CD8-positive, alpha-beta memory T cell (primary cell): ENCODE measurements around the gene ABHD17C. TPM values are rescaled to one million over a fixed set of nuclear protein-coding genes. Genes with fewer than 3 reads are reported as not detected.
A peak's percentile ranks its signal among the peaks of the same experiment; 100 is the strongest.

Experiments
- CTCF ChIA-PET: fragments of 350-600 bp; sonication (Branson Sonifier 250); formaldehyde crosslinking; loops from one replicate; lab custom pipeline; 2021; ENCODE audit warnings: antibody characterized with exemption; lab: Charles Lee
- POLR2A ChIA-PET: fragments of 350-600 bp; sonication (Branson Sonifier 250); formaldehyde crosslinking; loops from one replicate; lab custom pipeline; 2021; ENCODE audit warnings: antibody characterized with exemption; lab: Charles Lee
- DNase-seq, 5 donors: peaks; one replicate each; pipeline versions ENCODE4 v3.0.0 to v3.0.0-alpha.2; 2020 to 2022; ENCODE audit warnings: mixed read lengths in 1 of 5
- H3K27ac ChIP-seq: one replicate; pipeline ENCODE4 v1.7.0; 2013; ENCODE audit warnings: low read depth, mild to moderate bottlenecking, low read length, moderate library complexity
- H3K27me3 ChIP-seq: 2 replicates; pipeline ENCODE4 v1.7.0; 2013; ENCODE audit warnings: low read length, mild to moderate bottlenecking; ENCODE audit not compliant: insufficient read depth, poor library complexity, severe bottlenecking
- H3K36me3 ChIP-seq: 2 replicates; pipeline ENCODE4 v1.7.0; 2013; ENCODE audit warnings: mild to moderate bottlenecking, low read length, moderate library complexity; ENCODE audit not compliant: insufficient read depth
- H3K4me1 ChIP-seq: 2 replicates; pipeline ENCODE4 v1.7.0; 2013; ENCODE audit warnings: mild to moderate bottlenecking, low read length, moderate library complexity; ENCODE audit not compliant: insufficient read depth
- H3K4me3 ChIP-seq: 2 replicates; pipeline ENCODE4 v1.7.0; 2013; ENCODE audit warnings: mild to moderate bottlenecking, low read length
- H3K9me3 ChIP-seq: 2 replicates; pipeline ENCODE4 v1.7.0; 2013; ENCODE audit warnings: mild to moderate bottlenecking, low read length
- H3K27ac Mint-ChIP-seq, 8 donors: one replicate each; pipeline ENCODE4 v1.8.0; 2020 to 2021; ENCODE audit warnings: mixed read lengths in 8 of 8, mild to moderate bottlenecking in 6 of 8, inconsistent platforms in 3 of 8, moderate library complexity in 3 of 8
- H3K27me3 Mint-ChIP-seq, 2 donors: one replicate each; pipeline ENCODE4 v1.8.0; 2020 to 2021; ENCODE audit warnings: mixed read lengths in 2 of 2, mild to moderate bottlenecking in 1 of 2, moderate library complexity in 1 of 2
- H3K36me3 Mint-ChIP-seq, 3 donors: one replicate each; pipeline ENCODE4 v1.8.0; 2020 to 2021; ENCODE audit warnings: mixed read lengths in 3 of 3, inconsistent platforms in 1 of 3, mild to moderate bottlenecking in 1 of 3
- H3K4me1 Mint-ChIP-seq, 3 donors: one replicate each; pipeline ENCODE4 v1.8.0; 2020 to 2021; ENCODE audit warnings: mixed read lengths in 3 of 3, inconsistent platforms in 1 of 3, mild to moderate bottlenecking in 1 of 3
- H3K4me3 Mint-ChIP-seq, 7 donors: one replicate each; pipeline ENCODE4 v1.8.0; 2020 to 2021; ENCODE audit warnings: mixed read lengths in 7 of 7, mild to moderate bottlenecking in 6 of 7, moderate library complexity in 4 of 7, inconsistent platforms in 2 of 7
- H3K9me3 Mint-ChIP-seq, 5 donors: one replicate each; pipeline ENCODE4 v1.8.0; 2020 to 2022; ENCODE audit warnings: mixed read lengths in 5 of 5, mild to moderate bottlenecking in 3 of 5, moderate library complexity in 2 of 5, inconsistent platforms in 1 of 5
- polyA plus RNA-seq: library from polyadenylated mRNA; unstranded; fragments of 300-500 nt; fragmentation: Illumina TruSeq; gene quantifications from one replicate; pipeline ENCODE4 v1.2.3, GENCODE V29; 2021
- total RNA-seq, 2 experiments: library from RNA; stranded (reverse); gene quantifications; one replicate each; pipeline ENCODE4 v1.2.3, GENCODE V29; 2021

ABHD17C gene
- total and polyA plus RNA-seq, 3 experiments from 2014 or later, result 3.1 to 6.3 (median 5.6) TPM

DNA sequence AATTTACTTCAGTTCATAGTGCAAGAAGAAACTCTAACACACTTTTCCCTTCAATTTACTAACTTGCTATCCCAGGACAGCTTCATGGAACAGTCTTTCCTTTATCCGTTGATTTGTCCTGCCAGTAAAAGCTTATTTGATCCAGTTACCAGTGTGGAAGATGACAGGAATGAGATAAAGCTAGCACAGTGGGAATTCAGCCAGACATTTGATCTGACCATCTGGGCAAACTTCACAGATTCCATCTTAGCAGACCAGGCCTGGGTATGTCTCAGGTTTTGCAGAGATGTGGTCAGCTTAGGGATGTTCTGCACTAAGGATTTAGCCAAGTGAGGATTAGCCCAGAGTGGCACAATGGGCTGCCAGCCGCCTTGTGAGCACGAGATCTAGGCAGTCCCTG, 103.8 kb downstream of the ABHD17C start:
- H3K4me3 Mint-ChIP-seq, result no peak overlapping the region
- no peak for DNase-seq
- CTCF ChIA-PET, result no interaction called here

DNA sequence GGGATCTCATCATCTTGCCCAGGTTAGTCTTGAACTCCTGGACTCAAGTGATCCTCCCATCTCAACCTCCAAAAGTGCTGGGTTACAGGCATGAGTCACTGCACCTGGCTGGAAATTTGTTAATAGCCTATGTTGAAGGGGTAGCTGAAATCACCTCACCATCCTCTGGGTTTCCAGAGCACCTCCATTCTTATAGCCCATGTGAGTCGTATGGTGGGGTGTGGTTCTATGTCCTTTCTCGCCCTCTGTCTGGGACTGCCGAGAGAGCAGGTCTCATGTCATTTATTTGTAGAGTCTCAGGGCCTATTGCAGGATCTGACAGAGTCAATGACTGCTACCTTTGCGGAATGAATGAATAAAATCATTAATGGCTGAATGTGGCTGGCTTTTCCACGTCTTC, 105.0 kb downstream of the ABHD17C start:
- Mint-ChIP-seq H3K4me1 (peaks cover 3 to 20% (median 16%) of the 10 kb centered on the region in 3 donors), H3K4me3 (no peak overlapping the region), H3K27me3 (peaks cover 12 to 18% of the 10 kb centered on the region in 2 donors), H3K9me3 (no peaks in the 10 kb centered on the region), H3K36me3 (no peaks in the 10 kb centered on the region), H3K27ac (no peak overlapping the region)
- H3K9me3 ChIP-seq, result no peaks in the 10 kb centered on the region
- H3K27me3 ChIP-seq, result no peaks in the 10 kb centered on the region
- no peak overlapping the region for H3K4me3 ChIP-seq
- no peaks in the 10 kb centered on the region for H3K36me3 ChIP-seq
- H3K4me1 ChIP-seq, result peaks cover 13% of the 10 kb centered on the region
- DNase-seq, result no peak
- no peak overlapping the region for H3K27ac ChIP-seq
- POLR2A ChIA-PET, result no interaction called here
- CTCF ChIA-PET, result no interaction called here

More for the DNA sequence above, 103.8 kb downstream of the ABHD17C start:
- POLR2A ChIA-PET, result no interaction called here
- no peaks in the 10 kb centered on the region for H3K36me3 Mint-ChIP-seq
- no peak overlapping the region for H3K27ac Mint-ChIP-seq
- Histone ChIP-seq H3K4me3 (no peak overlapping the region), H3K27ac (no peak overlapping the region), H3K4me1 (peaks cover 6% of the 10 kb centered on the region), H3K27me3 (no peaks in the 10 kb centered on the region), H3K9me3 (no peaks in the 10 kb centered on the region), H3K36me3 (no peaks in the 10 kb centered on the region)
- H3K4me1 Mint-ChIP-seq, result peaks cover 0 to 8% (median 5%) of the 10 kb centered on the region in 3 donors
- H3K27me3 Mint-ChIP-seq, result peaks cover 11 to 23% of the 10 kb centered on the region in 2 donors
- H3K9me3 Mint-ChIP-seq, result no peaks in the 10 kb centered on the region

DNA sequence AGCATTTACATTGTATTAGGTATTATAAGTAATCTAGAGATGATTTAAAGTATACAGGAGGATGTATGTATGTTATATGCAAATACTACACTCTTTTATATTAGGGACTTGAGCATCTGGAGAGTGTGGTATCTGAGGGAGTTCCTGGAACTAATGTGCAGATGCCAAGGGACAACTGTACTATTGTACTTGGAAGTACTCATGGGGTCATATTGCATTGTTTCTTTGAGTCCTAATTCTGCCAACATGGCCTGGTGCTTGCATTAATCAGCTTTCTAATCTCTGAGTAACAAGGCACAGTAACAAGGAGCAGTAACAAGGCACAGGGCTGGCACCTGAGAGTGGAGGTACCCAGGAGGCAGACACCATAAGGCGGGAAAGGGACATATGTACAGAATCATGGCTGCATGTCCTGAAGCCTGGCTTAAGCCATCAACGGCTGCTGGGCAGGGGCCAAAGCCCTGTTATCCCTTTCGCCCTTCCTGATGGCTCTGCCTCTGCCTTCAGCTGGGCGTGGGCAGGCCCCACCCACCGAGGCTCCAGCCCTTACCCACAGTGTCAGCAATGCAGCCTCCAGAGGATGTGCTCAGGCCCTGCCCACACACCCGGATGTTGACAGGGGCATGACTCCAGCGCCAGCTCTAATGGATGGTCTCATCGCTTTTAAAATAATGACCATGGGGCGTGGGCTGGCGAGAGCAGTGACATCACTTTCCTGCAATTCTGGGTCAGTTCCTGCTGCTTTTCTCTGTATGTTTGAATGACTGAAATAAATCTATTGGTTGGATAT, 107.0 kb downstream of the ABHD17C start:
- Histone ChIP-seq H3K27me3 (no peaks in the 10 kb centered on the region), H3K27ac (no peak overlapping the region), H3K9me3 (no peaks in the 10 kb centered on the region), H3K36me3 (no peaks in the 10 kb centered on the region), H3K4me3 (no peak overlapping the region), H3K4me1 (peaks cover 13% of the 10 kb centered on the region)
- no peak for DNase-seq
- Mint-ChIP-seq H3K27ac (no peak overlapping the region), H3K4me3 (no peak overlapping the region), H3K27me3 (peaks cover 7 to 8% of the 10 kb centered on the region in 2 donors), H3K9me3 (no peaks in the 10 kb centered on the region), H3K4me1 (peaks cover 5 to 28% (median 19%) of the 10 kb centered on the region in 3 donors), H3K36me3 (no peaks in the 10 kb centered on the region)
- ChIA-PET CTCF (no interaction called here), POLR2A (no interaction called here)

DNA sequence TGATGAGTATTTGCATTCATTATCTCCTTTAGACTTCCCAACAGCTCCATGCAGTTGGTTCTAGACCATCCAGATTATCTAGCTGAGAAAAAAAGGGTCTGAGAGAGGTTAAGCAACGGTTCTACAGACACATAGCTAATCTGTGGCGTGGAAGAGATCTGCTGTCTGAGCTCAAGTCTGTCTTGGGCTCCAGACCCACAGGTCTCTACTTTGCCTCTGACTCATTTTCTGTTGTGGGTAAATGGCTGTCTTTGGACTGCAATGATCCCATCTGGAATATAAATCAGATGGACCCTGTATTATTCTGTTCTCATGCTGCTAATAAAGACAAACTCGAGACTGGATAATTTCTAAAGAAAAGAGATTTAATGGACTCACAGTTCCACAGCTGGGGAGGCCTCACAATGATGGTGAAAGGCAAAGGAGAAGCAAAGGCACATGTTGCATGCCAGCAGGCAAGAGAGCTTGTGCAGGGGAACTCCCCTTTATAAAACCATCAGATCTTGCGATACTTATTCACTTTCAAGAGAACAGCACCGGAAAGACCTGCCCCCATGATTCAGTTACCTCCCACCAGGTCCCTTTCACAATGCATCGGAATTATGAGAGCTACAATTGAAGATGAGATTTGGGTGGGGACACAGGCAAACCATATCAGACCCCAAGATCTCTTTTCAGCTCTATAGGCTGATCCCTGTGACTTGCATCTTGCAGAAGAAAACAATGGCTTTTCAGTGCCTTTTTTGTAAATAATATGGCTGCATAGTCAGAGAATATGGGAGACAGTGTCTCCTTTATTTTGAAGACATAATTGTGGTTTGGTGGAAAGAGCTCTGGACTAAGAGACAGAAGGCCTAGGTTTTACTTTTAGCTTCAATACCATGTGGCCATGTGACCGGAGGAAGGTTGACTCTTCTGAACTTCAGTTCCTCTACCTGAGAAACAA, 108.7 kb downstream of the ABHD17C start:
- Mint-ChIP-seq H3K9me3 (no peaks in the 10 kb centered on the region), H3K27me3 (peaks cover 9 to 14% of the 10 kb centered on the region in 2 donors), H3K36me3 (no peaks in the 10 kb centered on the region), H3K27ac (peak overlapping the region in 2 of 8 donors; percentile 12 to 79), H3K4me3 (peak overlapping the region in 1 of 7 donors; percentile 1), H3K4me1 (peaks cover 5 to 28% (median 19%) of the 10 kb centered on the region in 3 donors)
- no peaks in the 10 kb centered on the region for H3K36me3 ChIP-seq
- peaks cover 13% of the 10 kb centered on the region for H3K4me1 ChIP-seq
- no peaks in the 10 kb centered on the region for H3K9me3 ChIP-seq
- CTCF ChIA-PET, result interaction anchor here (0.7 kb wide), 1 partner anchor 27 kb away, joined by 3 read pairs; no protein-coding TSS in a partner anchor
- no peak overlapping the region for H3K4me3 ChIP-seq
- H3K27ac ChIP-seq, result no peak overlapping the region
- no peaks in the 10 kb centered on the region for H3K27me3 ChIP-seq
- POLR2A ChIA-PET, result interaction anchor here (1.1 kb wide), 1 partner anchor 109 kb away, joined by 3 read pairs; the partner anchor contains the start of gene ABHD17C
- no peak for DNase-seq

DNA sequence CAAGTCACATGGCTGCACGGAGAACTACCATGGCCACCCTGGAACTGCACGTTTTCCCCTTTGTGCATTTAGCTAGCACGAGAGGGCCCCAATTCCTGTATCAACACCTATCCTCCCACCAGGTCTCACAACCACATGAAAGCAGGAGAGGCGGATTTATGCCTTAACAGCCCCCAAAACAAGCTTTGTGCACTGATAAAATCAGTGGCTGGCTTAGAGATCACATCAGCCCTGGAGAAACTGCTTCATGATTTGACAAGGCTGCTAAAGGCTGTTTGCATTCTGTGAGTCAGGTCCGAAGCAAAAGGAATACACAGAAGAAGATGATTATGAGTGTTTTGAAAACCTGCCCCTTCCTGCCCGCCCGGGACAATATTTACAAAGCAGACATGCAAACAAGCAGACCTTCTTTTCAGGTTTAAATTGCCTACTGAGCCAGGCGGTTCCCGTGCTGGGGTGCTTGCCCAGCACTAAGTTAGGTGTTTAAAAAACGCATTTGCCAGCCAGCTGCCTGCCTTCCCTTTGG, 109.9 kb downstream of the ABHD17C start:
- H3K27me3 ChIP-seq, result no peaks in the 10 kb centered on the region
- no peak overlapping the region for H3K4me3 ChIP-seq
- Mint-ChIP-seq H3K4me1 (peaks cover 5 to 28% (median 19%) of the 10 kb centered on the region in 3 donors), H3K4me3 (peak overlapping the region in 3 of 7 donors; percentile 15 to 56 (median 47)), H3K27ac (peak overlapping the region in 5 of 8 donors; percentile 6 to 68 (median 15)), H3K36me3 (no peaks in the 10 kb centered on the region), H3K27me3 (peaks cover 9 to 19% of the 10 kb centered on the region in 2 donors), H3K9me3 (no peaks in the 10 kb centered on the region)
- H3K9me3 ChIP-seq, result no peaks in the 10 kb centered on the region
- H3K27ac ChIP-seq, result no peak overlapping the region
- peaks cover 13% of the 10 kb centered on the region for H3K4me1 ChIP-seq
- no peak for DNase-seq
- POLR2A ChIA-PET, result no interaction called here
- no peaks in the 10 kb centered on the region for H3K36me3 ChIP-seq
- CTCF ChIA-PET, result no interaction called here

Other genes starting within 250 kb of the ABHD17C start
- not detected for gene CEMIP, start 84.1 kb downstream of the ABHD17C start, total RNA-seq
- gene CEMIP, start 84.1 kb downstream of the ABHD17C start, polyA plus RNA-seq, result not detected